ENCODE measurements around the gene DNPEP. TPM values are rescaled to one million over a fixed set of nuclear protein-coding genes. Genes with fewer than 3 reads are reported as not detected.

Gene DNPEP
- total RNA-seq, 4 donors from 2014 or later: 90.8 to 180 (median 177) TPM

- TF ChIP-seq POLR2A (IDR thresholded peaks at IDR 0.05) (no peak), CTCF (IDR thresholded peaks at IDR 0.05) (no peak)
- Histone ChIP-seq H3K4me1 (peaks cover 0 to 7% (median 0%) of the 10 kb centered on the region in 4 donors), H3K27me3 (no peaks in the 10 kb centered on the region), H3K9me3 (no peaks in the 10 kb centered on the region), H3K27ac (peak overlapping the region in 2 of 4 donors; percentile 60 to 84), H3K36me3 (no peaks in the 10 kb centered on the region), H3K4me3 (no peak overlapping the region)
- DNase-seq: no peak
These were observed 18.5 kb upstream of the DNPEP start for GRCh38 chr2:219405958-219406860.

GRCh38 chr2:219405451-219405850, 17.7 kb upstream of the DNPEP start:
- H3K4me3 ChIP-seq: no peak overlapping the region
- no peak for DNase-seq
- no peaks in the 10 kb centered on the region for H3K9me3 ChIP-seq
- H3K27ac ChIP-seq: peak overlapping the region in 2 of 4 donors; percentile 60 to 84
- H3K4me1 ChIP-seq: peaks cover 0 to 7% (median 0%) of the 10 kb centered on the region in 4 donors
- H3K27me3 ChIP-seq: no peaks in the 10 kb centered on the region
- no peaks in the 10 kb centered on the region for H3K36me3 ChIP-seq
- TF ChIP-seq POLR2A (IDR thresholded peaks at IDR 0.05) (no peak), CTCF (IDR thresholded peaks at IDR 0.05) (no peak)

- H3K9me3 ChIP-seq: no peaks in the 10 kb centered on the region
- no peak for DNase-seq
- peaks cover 0 to 8% (median 0%) of the 10 kb centered on the region in 4 donors for H3K4me1 ChIP-seq
- no peaks in the 10 kb centered on the region for H3K36me3 ChIP-seq
- H3K27ac ChIP-seq: peak overlapping the region in 2 of 4 donors; percentile 60 to 84
- TF ChIP-seq CTCF (IDR thresholded peaks at IDR 0.05) (no peak), POLR2A (IDR thresholded peaks at IDR 0.05) (no peak)
- H3K4me3 ChIP-seq: no peak overlapping the region
- H3K27me3 ChIP-seq: no peaks in the 10 kb centered on the region
These were observed 17.2 kb upstream of the DNPEP start for GRCh38 chr2:219404954-219405353.

GRCh38 chr2:219404291-219404910, 16.7 kb upstream of the DNPEP start:
- TF ChIP-seq POLR2A (IDR thresholded peaks at IDR 0.05): no peak
- no peak for TF ChIP-seq CTCF (IDR thresholded peaks at IDR 0.05)
- H3K9me3 ChIP-seq: no peaks in the 10 kb centered on the region
- H3K4me3 ChIP-seq: no peak overlapping the region
- peak overlapping the region in 1 of 4 donors; percentile 84 for H3K27ac ChIP-seq
- H3K4me1 ChIP-seq: peaks cover 0 to 13% (median 0%) of the 10 kb centered on the region in 4 donors
- DNase-seq: no peak
- no peaks in the 10 kb centered on the region for H3K36me3 ChIP-seq
- H3K27me3 ChIP-seq: no peaks in the 10 kb centered on the region

GRCh38 chr2:219403861-219404260, 16.1 kb upstream of the DNPEP start:
- Histone ChIP-seq H3K4me1 (peaks cover 0 to 18% (median 0%) of the 10 kb centered on the region in 4 donors), H3K27me3 (no peaks in the 10 kb centered on the region), H3K36me3 (no peaks in the 10 kb centered on the region), H3K27ac (peak overlapping the region in 1 of 4 donors; percentile 84), H3K4me3 (no peak overlapping the region), H3K9me3 (no peaks in the 10 kb centered on the region)
- no peak for TF ChIP-seq POLR2A (IDR thresholded peaks at IDR 0.05)
- TF ChIP-seq CTCF (IDR thresholded peaks at IDR 0.05): no peak
- no peak for DNase-seq
